Tibial artery (tissue), 4 donors: ENCODE measurements around the gene MON1A.

Source experiments
- DNase-seq, 2 donors: peaks; one replicate each; pipeline ENCODE4 v3.0.0-alpha.2; 2019
- H3K27ac ChIP-seq, 2 donors: fragments of 200-600 bp; sonication (generic) in 1 of 2; 1 replicate in 1 of 2; 2 replicates in 1 of 2; pipeline ENCODE4 v1.5.1; 2018 to 2019; ENCODE audit warnings: mild to moderate bottlenecking in 1 of 2
- H3K27me3 ChIP-seq, 2 donors: fragments of 200-600 bp; sonication (generic) in 1 of 2; one replicate each; pipeline versions ENCODE4 v1.5.1 to v1.6.0; 2016 to 2019
- H3K36me3 ChIP-seq, 3 donors: fragments of 200-600 bp; sonication (generic) in 2 of 3; one replicate each; pipeline ENCODE4 v1.5.1; 2016 to 2019; ENCODE audit warnings: mild to moderate bottlenecking in 2 of 3
- H3K4me1 ChIP-seq, 4 donors: fragments of 200-600 bp; sonication (generic) in 2 of 4; 1 replicate in 3 of 4; 2 replicates in 1 of 4; pipeline ENCODE4 v1.5.1; 2016 to 2019
- H3K4me3 ChIP-seq, 2 donors: fragments of 200-600 bp; sonication (generic) in 1 of 2; 1 replicate in 1 of 2; 2 replicates in 1 of 2; pipeline ENCODE4 v1.5.1; 2018 to 2019; ENCODE audit warnings: mild to moderate bottlenecking in 2 of 2
- H3K9me3 ChIP-seq, 3 donors: fragments of 200-600 bp; sonication (generic) in 1 of 3; one replicate each; pipeline ENCODE4 v1.5.1; 2016 to 2019
- intact Hi-C: fragments of 100-400 bp; cut with DNase I; formaldehyde crosslinking; loops from one replicate; pipeline ENCODE4 v1.15.0; 2023; ENCODE audit warnings: low total_unique reads
- TF ChIP-seq, protein P1 (sequence below), 2 experiments: fragments of 200-600 bp in 1 of 2; fragments of 450-650 bp in 1 of 2; IDR thresholded peaks; one replicate each; pipeline ENCODE4 v1.5.1; 2017 to 2019; ENCODE audit warnings: antibody characterized with exemption in 2 of 2, mild to moderate bottlenecking in 1 of 2, moderate library complexity in 1 of 2

Gene MON1A, protein sequence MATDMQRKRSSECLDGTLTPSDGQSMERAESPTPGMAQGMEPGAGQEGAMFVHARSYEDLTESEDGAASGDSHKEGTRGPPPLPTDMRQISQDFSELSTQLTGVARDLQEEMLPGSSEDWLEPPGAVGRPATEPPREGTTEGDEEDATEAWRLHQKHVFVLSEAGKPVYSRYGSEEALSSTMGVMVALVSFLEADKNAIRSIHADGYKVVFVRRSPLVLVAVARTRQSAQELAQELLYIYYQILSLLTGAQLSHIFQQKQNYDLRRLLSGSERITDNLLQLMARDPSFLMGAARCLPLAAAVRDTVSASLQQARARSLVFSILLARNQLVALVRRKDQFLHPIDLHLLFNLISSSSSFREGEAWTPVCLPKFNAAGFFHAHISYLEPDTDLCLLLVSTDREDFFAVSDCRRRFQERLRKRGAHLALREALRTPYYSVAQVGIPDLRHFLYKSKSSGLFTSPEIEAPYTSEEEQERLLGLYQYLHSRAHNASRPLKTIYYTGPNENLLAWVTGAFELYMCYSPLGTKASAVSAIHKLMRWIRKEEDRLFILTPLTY

DNA sequence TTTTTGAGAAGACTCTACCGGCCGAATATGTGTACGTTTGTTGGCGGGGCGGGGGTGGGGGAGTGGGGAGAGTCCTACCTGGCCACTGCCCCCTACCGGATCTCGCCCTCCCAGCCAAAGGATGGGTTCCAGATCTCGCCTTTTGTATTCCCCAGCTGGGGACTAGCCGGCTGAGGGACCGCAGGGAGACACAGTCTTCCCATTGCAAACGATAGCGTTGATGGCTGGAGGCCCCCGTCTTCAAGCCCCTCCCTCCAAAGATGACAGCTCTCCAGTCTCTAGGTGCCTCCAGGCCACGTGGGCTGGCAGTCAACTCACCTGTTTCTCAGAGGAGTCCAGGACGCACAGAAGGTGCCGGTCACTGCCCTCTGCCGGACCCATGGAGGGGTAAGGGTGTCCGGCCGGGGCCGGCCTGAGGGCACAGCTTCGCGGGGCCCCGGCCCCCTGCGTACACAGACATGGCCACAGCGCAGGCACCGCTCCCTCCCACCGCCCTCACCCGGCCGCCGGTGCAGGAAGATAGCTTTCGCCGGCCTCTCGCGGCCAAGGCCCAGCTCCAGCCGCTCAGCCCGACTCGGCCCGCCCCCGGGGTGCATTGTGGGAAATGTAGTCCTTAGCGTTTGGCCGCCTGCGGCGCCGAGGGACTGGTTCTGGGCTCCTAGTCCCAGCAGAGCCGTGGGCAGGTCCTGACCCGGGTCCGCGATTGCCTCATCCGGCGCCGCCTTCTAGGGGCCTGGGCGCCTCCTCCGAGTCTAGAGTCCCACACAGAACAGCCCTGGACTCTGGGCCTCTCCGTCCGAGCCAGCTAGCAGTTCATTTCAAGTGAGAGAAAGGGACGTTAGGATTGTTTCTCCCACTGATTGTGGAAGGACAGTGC, at the start of gene MON1A:
TSS of gene MON1A (minus strand) at position 521 of the 877 bp plus-strand sequence. CDS start 16,465 bp downstream, outside the sequence.
- peak; percentile 95 to 98 for DNase-seq
- peak within 1 kb of the TSS; percentile 82 to 91 for H3K27ac ChIP-seq
- H3K36me3 ChIP-seq: no peaks in the 10 kb centered on the region
- peaks cover 0 to 26% (median 16%) of the 10 kb centered on the region in 4 donors for H3K4me1 ChIP-seq
- H3K9me3 ChIP-seq: no peaks in the 10 kb centered on the region
- intact Hi-C loops: loop anchor here (10.0 kb wide), 1 partner anchor 115 kb away; the partner anchor contains the start of gene UBA7
- H3K27me3 ChIP-seq: no peaks in the 10 kb centered on the region
- TF ChIP-seq, protein P1, sequence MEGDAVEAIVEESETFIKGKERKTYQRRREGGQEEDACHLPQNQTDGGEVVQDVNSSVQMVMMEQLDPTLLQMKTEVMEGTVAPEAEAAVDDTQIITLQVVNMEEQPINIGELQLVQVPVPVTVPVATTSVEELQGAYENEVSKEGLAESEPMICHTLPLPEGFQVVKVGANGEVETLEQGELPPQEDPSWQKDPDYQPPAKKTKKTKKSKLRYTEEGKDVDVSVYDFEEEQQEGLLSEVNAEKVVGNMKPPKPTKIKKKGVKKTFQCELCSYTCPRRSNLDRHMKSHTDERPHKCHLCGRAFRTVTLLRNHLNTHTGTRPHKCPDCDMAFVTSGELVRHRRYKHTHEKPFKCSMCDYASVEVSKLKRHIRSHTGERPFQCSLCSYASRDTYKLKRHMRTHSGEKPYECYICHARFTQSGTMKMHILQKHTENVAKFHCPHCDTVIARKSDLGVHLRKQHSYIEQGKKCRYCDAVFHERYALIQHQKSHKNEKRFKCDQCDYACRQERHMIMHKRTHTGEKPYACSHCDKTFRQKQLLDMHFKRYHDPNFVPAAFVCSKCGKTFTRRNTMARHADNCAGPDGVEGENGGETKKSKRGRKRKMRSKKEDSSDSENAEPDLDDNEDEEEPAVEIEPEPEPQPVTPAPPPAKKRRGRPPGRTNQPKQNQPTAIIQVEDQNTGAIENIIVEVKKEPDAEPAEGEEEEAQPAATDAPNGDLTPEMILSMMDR (IDR thresholded peaks at IDR 0.05): peak; percentile 13 to 20
- peak within 1 kb of the TSS; percentile 82 to 89 for H3K4me3 ChIP-seq

DNA sequence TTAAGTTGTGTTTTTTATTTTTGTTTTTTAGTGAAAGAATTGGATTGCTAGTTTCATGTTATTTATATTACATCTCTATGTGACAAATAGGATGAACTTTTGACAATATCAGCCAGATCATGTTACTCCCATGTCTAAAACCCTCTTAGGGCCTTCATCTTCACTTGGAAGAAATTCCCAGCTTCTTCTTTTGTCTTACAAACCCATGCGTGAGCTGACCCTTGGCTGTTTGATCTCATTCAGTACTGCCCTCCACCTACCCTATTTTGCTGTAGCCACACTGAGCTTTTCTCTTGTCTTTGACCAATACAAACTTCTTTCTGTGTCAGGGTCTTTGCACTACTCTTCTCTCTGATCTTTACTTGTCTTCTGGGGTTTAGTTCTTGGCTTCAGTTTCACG, 47.3 kb upstream of the MON1A start:
- TF ChIP-seq, protein P1 (IDR thresholded peaks at IDR 0.05): no peak
- H3K27me3 ChIP-seq: no peaks in the 10 kb centered on the region
- no peak overlapping the region for H3K27ac ChIP-seq
- peaks cover 37 to 39% (median 38%) of the 10 kb centered on the region in 3 donors for H3K36me3 ChIP-seq
- H3K4me3 ChIP-seq: no peak overlapping the region
- intact Hi-C loops: no loop called here
- DNase-seq: no peak
- H3K4me1 ChIP-seq: no peaks in the 10 kb centered on the region
- H3K9me3 ChIP-seq: no peaks in the 10 kb centered on the region

DNA sequence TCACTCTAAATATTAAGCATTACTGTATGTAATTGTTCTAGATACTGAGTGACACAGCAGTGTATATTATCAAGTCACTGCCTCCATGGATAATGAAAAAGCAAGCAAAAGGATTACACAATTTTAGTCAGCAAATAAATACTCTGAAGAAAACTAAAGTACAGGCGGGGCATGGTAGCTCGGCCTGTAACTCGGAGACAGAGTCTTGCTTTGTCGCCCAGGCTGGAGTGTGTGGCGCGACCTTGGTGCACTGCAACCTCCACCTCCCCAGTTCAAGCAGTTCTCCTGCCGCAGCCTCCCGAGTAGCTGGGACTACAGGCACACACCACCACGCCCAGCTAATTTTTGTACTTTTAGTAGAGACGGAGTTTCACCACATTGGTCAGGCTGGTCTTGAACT, 43.0 kb upstream of the MON1A start:
- no peak overlapping the region for H3K27ac ChIP-seq

DNA sequence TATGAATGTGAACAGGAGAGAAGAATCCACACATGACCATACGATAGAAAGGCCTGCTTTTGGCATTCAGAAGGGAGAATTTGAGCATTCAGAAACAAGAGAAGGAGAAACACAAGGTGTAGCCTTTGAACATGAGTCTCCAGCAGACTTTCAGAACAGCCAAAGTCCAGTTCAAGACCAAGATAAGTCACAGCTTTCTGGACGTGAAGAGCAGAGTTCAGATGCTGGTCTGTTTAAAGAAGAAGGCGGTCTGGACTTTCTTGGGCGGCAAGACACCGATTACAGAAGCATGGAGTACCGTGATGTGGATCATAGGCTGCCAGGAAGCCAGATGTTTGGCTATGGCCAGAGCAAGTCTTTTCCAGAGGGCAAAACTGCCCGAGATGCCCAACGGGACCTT, 38.7 kb upstream of the MON1A start:
- TF ChIP-seq, protein P1 (IDR thresholded peaks at IDR 0.05): no peak
- H3K9me3 ChIP-seq: no peaks in the 10 kb centered on the region
- no peak overlapping the region for H3K4me3 ChIP-seq
- DNase-seq: no peak
- peaks cover 0 to 43% (median 17%) of the 10 kb centered on the region in 4 donors for H3K4me1 ChIP-seq
- intact Hi-C loops: no loop called here
- H3K36me3 ChIP-seq: peaks cover 16 to 24% (median 21%) of the 10 kb centered on the region in 3 donors
- H3K27me3 ChIP-seq: no peaks in the 10 kb centered on the region
- no peak overlapping the region for H3K27ac ChIP-seq

More for the DNA sequence above, 43.0 kb upstream of the MON1A start:
- Histone ChIP-seq H3K4me3 (no peak overlapping the region), H3K9me3 (no peaks in the 10 kb centered on the region), H3K36me3 (peaks cover 31 to 36% (median 34%) of the 10 kb centered on the region in 3 donors), H3K27me3 (no peaks in the 10 kb centered on the region), H3K4me1 (peaks cover 0 to 25% (median 2%) of the 10 kb centered on the region in 4 donors)
- no peak for DNase-seq
- TF ChIP-seq, protein P1 (IDR thresholded peaks at IDR 0.05): no peak
- intact Hi-C loops: no loop called here

DNA sequence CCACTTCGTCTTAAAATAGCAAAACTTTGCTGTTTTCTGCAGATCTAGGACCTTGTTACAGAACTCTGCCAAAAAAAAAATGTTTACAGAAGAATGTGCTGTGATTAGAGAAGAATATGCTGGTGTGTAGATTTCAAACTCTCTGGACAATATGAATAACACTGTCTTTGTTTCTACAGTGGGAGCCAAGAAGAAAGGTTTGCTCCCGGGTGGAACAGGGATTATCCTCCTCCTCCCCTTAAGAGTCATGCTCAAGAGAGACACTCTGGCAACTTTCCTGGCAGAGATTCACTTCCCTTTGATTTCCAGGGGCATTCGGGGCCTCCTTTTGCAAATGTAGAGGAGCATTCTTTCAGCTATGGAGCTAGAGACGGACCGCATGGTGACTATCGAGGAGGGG, 37.7 kb upstream of the MON1A start:
- intact Hi-C loops: no loop called here
- TF ChIP-seq, protein P1 (IDR thresholded peaks at IDR 0.05): no peak
- Histone ChIP-seq H3K36me3 (peaks cover 9 to 21% (median 11%) of the 10 kb centered on the region in 3 donors), H3K4me1 (peaks cover 0 to 43% (median 17%) of the 10 kb centered on the region in 4 donors), H3K27me3 (no peaks in the 10 kb centered on the region), H3K27ac (peak overlapping the region in 1 of 2 donors; percentile 66), H3K9me3 (no peaks in the 10 kb centered on the region), H3K4me3 (no peak overlapping the region)
- no peak for DNase-seq
